ENCODE data around the gene ZNF444. TPM values are rescaled to one million over a fixed set of nuclear protein-coding genes. Genes with fewer than 3 reads are reported as not detected.
A peak's percentile ranks its signal among the peaks of the same experiment; 100 is the strongest.

Gene ZNF444
- total and polyA plus RNA-seq, 9 of the 15 experiments (the other 6 are each of a cell fraction or from before 2014, with no cell fraction given) = 0.39 to 40.0 (median 6.9) TPM

GRCh38 chr19:56126983-56127780 is 13.9 kb upstream of the ZNF444 start (continued):
- TF ChIP-seq, protein P1, sequence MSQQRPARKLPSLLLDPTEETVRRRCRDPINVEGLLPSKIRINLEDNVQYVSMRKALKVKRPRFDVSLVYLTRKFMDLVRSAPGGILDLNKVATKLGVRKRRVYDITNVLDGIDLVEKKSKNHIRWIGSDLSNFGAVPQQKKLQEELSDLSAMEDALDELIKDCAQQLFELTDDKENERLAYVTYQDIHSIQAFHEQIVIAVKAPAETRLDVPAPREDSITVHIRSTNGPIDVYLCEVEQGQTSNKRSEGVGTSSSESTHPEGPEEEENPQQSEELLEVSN (IDR thresholded peaks at IDR 0.05; ENCODE audit: borderline replicate concordance in 1 of 2, extremely low read depth in 1 of 2, insufficient read depth in 1 of 2, insufficient read length in 1 of 2, low read depth in 1 of 2, low read length in 1 of 2, poor library complexity in 1 of 2, severe bottlenecking in 1 of 2) = peak; percentile 16 to 61
- TF ChIP-seq HNRNPK (IDR thresholded peaks at IDR 0.05; ENCODE audit: low read depth, low read length, poor library complexity, severe bottlenecking) = no peak
- no peak for TF ChIP-seq BHLHE40 (IDR thresholded peaks at IDR 0.05; ENCODE audit: low read length)
- TF ChIP-seq FOS (IDR thresholded peaks at IDR 0.05; ENCODE audit: extremely low read depth, insufficient read length) = peak; percentile 21
- no peak for TF ChIP-seq POLR2H (tag; IDR thresholded peaks at IDR 0.05; ENCODE audit: low read depth)

- Histone ChIP-seq H3K27me3 (ENCODE audit: control insufficient read depth in 2 of 2, insufficient read depth in 2 of 2, low read length in 2 of 2) (no peaks in the 10 kb centered on the region), H3K36me3 (ENCODE audit: control insufficient read depth, insufficient read depth, low read length) (no peaks in the 10 kb centered on the region), H3K9me3 (replicated peaks; ENCODE audit: control insufficient read depth, insufficient read depth, low read depth, low read length) (no peaks in the 10 kb centered on the region), H3K9ac (ENCODE audit: insufficient read depth in 1 of 2, low read depth in 2 of 2, low read length in 2 of 2) (no peak overlapping the region), H3K9me1 (ENCODE audit: control insufficient read depth, insufficient read depth, low read length) (peaks cover 2% of the 10 kb centered on the region), H3K79me2 (ENCODE audit: control insufficient read depth, insufficient read depth, low read length) (no peaks in the 10 kb centered on the region), H2AFZ (ENCODE audit: low read depth, low read length) (no peak overlapping the region), H3K4me1 (replicated peaks in 1 of 2; ENCODE audit: control insufficient read depth in 2 of 2, insufficient read depth in 2 of 2, low read length in 2 of 2) (peaks cover 15 to 28% of the 10 kb centered on the region in 2 experiments; a peak in 4 of 5 replicates), H3K4me2 (ENCODE audit: insufficient read depth, low read length) (no peak overlapping the region), H3K27ac (ENCODE audit: extremely low read depth, low read depth, low read length) (no peak overlapping the region), H3K4me3 (no peak overlapping the region), H4K20me1 (replicated peaks; ENCODE audit: control insufficient read depth, insufficient read depth, low read length) (no peaks in the 10 kb centered on the region)
- no peak for TF ChIP-seq POLR2AphosphoS2 (IDR thresholded peaks at IDR 0.05; ENCODE audit: low read length)
- TF ChIP-seq LCOR (CRISPR knock-in tag; IDR thresholded peaks at IDR 0.05) = no peak
- POLR2A ChIA-PET = no interaction called here
- ATAC-seq (no peak), FAIRE-seq (peak; percentile 69), DNase-seq (ENCODE audit: extremely low read depth in 1 of 4, low spot score in 3 of 4) (no peak)
- 71% methylated on average over 7 of the region's 7 CpGs for WGBS (ENCODE audit: insufficient coverage, low coverage, missing lambda C conversion rate)
- no TSS peak for BruUV-seq (replicated peaks)
- in situ Hi-C loops (cut with MboI) = loop anchor here (25.0 kb wide), 1 partner anchor 968 kb away; the partner anchor contains the start of genes DNAAF3 and TNNI3
- CTCF ChIA-PET (ENCODE audit: low intra/inter-chr PET ratio) = no interaction called here
- intact Hi-C loops (cut with micrococcal nuclease) = no loop called here
Measured at GRCh38 chr19:56130006-56130405, 11.1 kb upstream of the ZNF444 start.
